ENCODE measurements around the gene ATP9B. TPM values are rescaled to one million over a fixed set of nuclear protein-coding genes. Genes with fewer than 3 reads are reported as not detected.

ATP9B gene
- polyA plus RNA-seq, 3 donors: 7.2 to 20.3 (median 14.0) TPM

GRCh38 chr18:79164706-79165105 is 95.5 kb downstream of the ATP9B start:
- H3K9ac ChIP-seq (ENCODE audit: insufficient read depth, low read length, poor library complexity, severe bottlenecking): no peak overlapping the region
- no peak overlapping the region for H2AFZ ChIP-seq (ENCODE audit: insufficient read depth, low read depth, low read length, poor library complexity, severe bottlenecking)
- no CpG with 5 or more reads among the region's 1 CpG for whole genome bisulfite sequencing (ENCODE audit: insufficient coverage)
- intact Hi-C loops (cut with micrococcal nuclease): no loop called here
- no peak overlapping the region for H3K4me3 ChIP-seq (replicated peaks in 1 of 3; ENCODE audit: low read depth in 2 of 3, low read length in 3 of 3)
- no peaks in the 10 kb centered on the region for H4K20me1 ChIP-seq (ENCODE audit: insufficient read depth, low read length)
- no peak overlapping the region for H3K4me2 ChIP-seq (replicated peaks; ENCODE audit: extremely low read depth, low read length, poor library complexity, severe bottlenecking)
- H3K79me2 ChIP-seq (ENCODE audit: insufficient read depth, low read length): no peaks in the 10 kb centered on the region
- H3K9me3 ChIP-seq (replicated peaks in 1 of 2; ENCODE audit: control insufficient read depth in 1 of 2, insufficient read depth in 1 of 2, low read length in 2 of 2): no peaks in the 10 kb centered on the region
- Mint-ChIP-seq H3K9me3 (peaks cover 0 to 5% (median 0%) of the 10 kb centered on the region in 7 donors), H3K27me3 (ENCODE audit: low read depth in 3 of 3) (no peaks in the 10 kb centered on the region), H3K4me3 (no peak overlapping the region), H3K36me3 (peaks cover 47 to 65% of the 10 kb centered on the region in 2 donors), H3K27ac (no peak overlapping the region), H3K4me1 (peaks cover under 1% of the 10 kb centered on the region)
- no peaks in the 10 kb centered on the region for H3K4me1 ChIP-seq (ENCODE audit: control insufficient read depth in 1 of 2, insufficient read depth in 2 of 2, low read length in 2 of 2)
- no peaks in the 10 kb centered on the region for H3K27me3 ChIP-seq (ENCODE audit: control insufficient read depth in 2 of 2, insufficient read depth in 2 of 2, low read length in 2 of 2)
- no peak for DNase-seq
- no peak overlapping the region for H3K27ac ChIP-seq (ENCODE audit: low read depth in 1 of 2, low read length in 2 of 2)
- peaks cover 22 to 41% of the 10 kb centered on the region in 2 donors for H3K36me3 ChIP-seq (replicated peaks in 1 of 2; ENCODE audit: control insufficient read depth in 1 of 2, insufficient read depth in 2 of 2, low read length in 2 of 2)
- TF ChIP-seq, protein P1, sequence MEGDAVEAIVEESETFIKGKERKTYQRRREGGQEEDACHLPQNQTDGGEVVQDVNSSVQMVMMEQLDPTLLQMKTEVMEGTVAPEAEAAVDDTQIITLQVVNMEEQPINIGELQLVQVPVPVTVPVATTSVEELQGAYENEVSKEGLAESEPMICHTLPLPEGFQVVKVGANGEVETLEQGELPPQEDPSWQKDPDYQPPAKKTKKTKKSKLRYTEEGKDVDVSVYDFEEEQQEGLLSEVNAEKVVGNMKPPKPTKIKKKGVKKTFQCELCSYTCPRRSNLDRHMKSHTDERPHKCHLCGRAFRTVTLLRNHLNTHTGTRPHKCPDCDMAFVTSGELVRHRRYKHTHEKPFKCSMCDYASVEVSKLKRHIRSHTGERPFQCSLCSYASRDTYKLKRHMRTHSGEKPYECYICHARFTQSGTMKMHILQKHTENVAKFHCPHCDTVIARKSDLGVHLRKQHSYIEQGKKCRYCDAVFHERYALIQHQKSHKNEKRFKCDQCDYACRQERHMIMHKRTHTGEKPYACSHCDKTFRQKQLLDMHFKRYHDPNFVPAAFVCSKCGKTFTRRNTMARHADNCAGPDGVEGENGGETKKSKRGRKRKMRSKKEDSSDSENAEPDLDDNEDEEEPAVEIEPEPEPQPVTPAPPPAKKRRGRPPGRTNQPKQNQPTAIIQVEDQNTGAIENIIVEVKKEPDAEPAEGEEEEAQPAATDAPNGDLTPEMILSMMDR (IDR thresholded peaks at IDR 0.05): no peak

DNA sequence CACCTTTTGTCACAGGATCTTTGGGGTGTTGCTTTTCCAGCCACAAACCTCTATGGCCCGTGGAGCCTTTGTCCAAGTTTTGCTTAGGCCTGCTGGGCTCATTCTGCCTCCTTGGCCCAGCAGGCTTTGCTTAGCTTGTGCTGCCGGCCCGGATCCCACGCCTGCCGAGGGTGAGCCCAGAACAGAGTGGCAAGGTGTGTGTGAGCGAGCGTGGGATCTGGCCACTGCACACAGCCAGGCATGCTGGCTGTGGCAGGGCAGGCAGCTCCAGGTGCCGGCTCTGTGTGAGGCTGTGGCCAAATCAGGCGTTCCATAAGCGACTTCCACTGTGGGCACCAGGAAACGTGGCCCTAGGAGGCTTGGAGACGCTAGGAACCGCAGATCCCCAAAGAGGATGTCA is 97.5 kb downstream of the ATP9B start:
- intact Hi-C loops (cut with micrococcal nuclease): no loop called here
- no peak overlapping the region for H3K4me2 ChIP-seq (replicated peaks; ENCODE audit: extremely low read depth, low read length, poor library complexity, severe bottlenecking)
- no peak overlapping the region for H2AFZ ChIP-seq (ENCODE audit: insufficient read depth, low read depth, low read length, poor library complexity, severe bottlenecking)
- peaks cover 0 to 3% (median 0%) of the 10 kb centered on the region in 7 donors for H3K9me3 Mint-ChIP-seq
- H3K4me1 ChIP-seq (ENCODE audit: control insufficient read depth in 1 of 2, insufficient read depth in 2 of 2, low read length in 2 of 2): peaks cover 0 to 4% of the 10 kb centered on the region in 2 donors
- H3K27me3 ChIP-seq (ENCODE audit: control insufficient read depth in 2 of 2, insufficient read depth in 2 of 2, low read length in 2 of 2): no peaks in the 10 kb centered on the region
- H3K36me3 Mint-ChIP-seq: peaks cover 38 to 54% of the 10 kb centered on the region in 2 donors
- no peak overlapping the region for H3K4me3 Mint-ChIP-seq
- no peak overlapping the region for H3K27ac Mint-ChIP-seq
- no peak overlapping the region for H3K9ac ChIP-seq (ENCODE audit: insufficient read depth, low read length, poor library complexity, severe bottlenecking)
- H3K79me2 ChIP-seq (ENCODE audit: insufficient read depth, low read length): no peaks in the 10 kb centered on the region
- H3K27me3 Mint-ChIP-seq (ENCODE audit: low read depth in 3 of 3): no peaks in the 10 kb centered on the region
- WGBS (ENCODE audit: insufficient coverage): over 99% methylated on average over 13 of the region's 13 CpGs
- TF ChIP-seq, protein P1 (IDR thresholded peaks at IDR 0.05): no peak
- peaks cover 18 to 26% of the 10 kb centered on the region in 2 donors for H3K36me3 ChIP-seq (replicated peaks in 1 of 2; ENCODE audit: control insufficient read depth in 1 of 2, insufficient read depth in 2 of 2, low read length in 2 of 2)
- no peak overlapping the region for H3K27ac ChIP-seq (ENCODE audit: low read depth in 1 of 2, low read length in 2 of 2)
- H3K9me3 ChIP-seq (replicated peaks in 1 of 2; ENCODE audit: control insufficient read depth in 1 of 2, insufficient read depth in 1 of 2, low read length in 2 of 2): no peaks in the 10 kb centered on the region
- peaks cover 12% of the 10 kb centered on the region for H3K4me1 Mint-ChIP-seq
- DNase-seq: no peak
- H4K20me1 ChIP-seq (ENCODE audit: insufficient read depth, low read length): no peaks in the 10 kb centered on the region
- H3K4me3 ChIP-seq (replicated peaks in 1 of 3; ENCODE audit: low read depth in 2 of 3, low read length in 3 of 3): no peak overlapping the region

All from CD14-positive monocyte (primary cell).